Activated T-helper 1 cell treated with anti-CD3 and anti-CD28 coated beads, Interleukin-12 subunit alpha, Interleukin-12 subunit beta, Interleukin-2, Interleukin-4 antibody, amounts not matched to agents 30 ng/mL and 10 ng/mL and 1 ng/mL, durations not matched to agents 14 hours and 24 hours and 36 hours (primary cell): ENCODE data around the gene ZNF780B. TPM values are rescaled to one million over a fixed set of nuclear protein-coding genes. Genes with fewer than 3 reads are reported as not detected.
A peak's percentile ranks its signal among the peaks of the same experiment; 100 is the strongest.
"Not testable (repeated sequence)": the region's sequence is repeated elsewhere in the genome, so short reads cannot be mapped to it uniquely, and the experiment has no call there.

ENCODE experiments used
- DNase-seq: peaks from one replicate; pipeline ENCODE4 v3.0.0; 2021; ENCODE audit warnings: low spot score
- H3K27ac Mint-ChIP-seq: one replicate; pipeline ENCODE4 v1.8.0; 2021; ENCODE audit warnings: mild to moderate bottlenecking, mixed read lengths
- H3K27me3 Mint-ChIP-seq: one replicate; pipeline ENCODE4 v1.8.0; 2022; ENCODE audit warnings: mild to moderate bottlenecking, moderate library complexity, mixed read lengths; ENCODE audit not compliant: insufficient read depth
- H3K36me3 Mint-ChIP-seq: one replicate; pipeline ENCODE4 v1.8.0; 2021; ENCODE audit warnings: low read depth, mixed read lengths
- H3K4me1 Mint-ChIP-seq: one replicate; pipeline ENCODE4 v1.8.0; 2021; ENCODE audit warnings: low read depth, mixed read lengths
- H3K4me3 Mint-ChIP-seq: one replicate; pipeline ENCODE4 v1.8.0; 2021; ENCODE audit warnings: mild to moderate bottlenecking, moderate library complexity, mixed read lengths
- H3K9me3 Mint-ChIP-seq: one replicate; pipeline ENCODE4 v1.8.0; 2021; ENCODE audit warnings: mixed read lengths
- intact Hi-C: fragments of 100-400 bp; cut with micrococcal nuclease; formaldehyde crosslinking; loops from one replicate; pipeline ENCODE4 v1.15.1; 2024
- total RNA-seq: library from RNA; stranded (reverse); gene quantifications from 2 replicates; pipeline ENCODE4 v1.2.3, GENCODE V29; 2022

ZNF780B gene
- total RNA-seq, 1 donor from 2014 or later: 29.0 TPM

GRCh38 chr19:40080289-40080688 lies 24.3 kb upstream of the ZNF780B start:
- H3K27me3 Mint-ChIP-seq: no peaks in the 10 kb centered on the region
- no peak overlapping the region for H3K4me3 Mint-ChIP-seq
- peaks cover 83% of the 10 kb centered on the region for H3K36me3 Mint-ChIP-seq
- intact Hi-C loops: no loop called here
- no peaks in the 10 kb centered on the region for H3K4me1 Mint-ChIP-seq
- H3K9me3 Mint-ChIP-seq: peaks cover 54% of the 10 kb centered on the region
- H3K27ac Mint-ChIP-seq: no peak overlapping the region
- no peak for DNase-seq

GRCh38 chr19:40078377-40078776 lies 22.3 kb upstream of the ZNF780B start:
- intact Hi-C loops: no loop called here
- no peaks in the 10 kb centered on the region for H3K27me3 Mint-ChIP-seq
- no peak for DNase-seq
- H3K4me1 Mint-ChIP-seq: no peaks in the 10 kb centered on the region
- no peak overlapping the region for H3K4me3 Mint-ChIP-seq
- H3K36me3 Mint-ChIP-seq: peaks cover 93% of the 10 kb centered on the region
- no peak overlapping the region for H3K27ac Mint-ChIP-seq
- peaks cover 70% of the 10 kb centered on the region for H3K9me3 Mint-ChIP-seq

DNA sequence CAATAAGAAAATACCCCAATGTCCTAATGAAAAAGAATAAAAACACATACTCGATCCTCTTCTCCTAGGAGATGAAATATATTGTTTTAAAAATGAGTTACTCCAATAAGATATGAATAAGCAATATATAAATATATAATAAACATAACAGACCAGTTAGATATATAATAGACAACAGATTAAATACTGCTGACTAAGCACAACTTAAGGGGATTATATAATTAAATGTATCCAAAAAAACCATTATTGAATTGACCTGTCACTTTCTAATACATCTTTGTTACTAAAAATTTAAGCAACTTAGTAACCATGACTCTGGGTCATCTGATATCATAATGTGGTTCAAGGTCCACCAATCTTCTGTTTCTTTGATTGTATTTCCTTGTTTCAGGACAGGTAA lies 14.0 kb upstream of the ZNF780B start:
- no peak for DNase-seq
- Mint-ChIP-seq H3K27me3 (no peaks in the 10 kb centered on the region), H3K36me3 (peaks cover 32% of the 10 kb centered on the region), H3K27ac (no peak overlapping the region), H3K4me1 (no peaks in the 10 kb centered on the region), H3K4me3 (no peak overlapping the region), H3K9me3 (peaks cover 67% of the 10 kb centered on the region)
- intact Hi-C loops: no loop called here

- no peak overlapping the region for H3K4me3 Mint-ChIP-seq
- peaks cover 56% of the 10 kb centered on the region for H3K9me3 Mint-ChIP-seq
- H3K27me3 Mint-ChIP-seq: peaks cover 14% of the 10 kb centered on the region
- no peak overlapping the region for H3K27ac Mint-ChIP-seq
- peaks cover 20% of the 10 kb centered on the region for H3K4me1 Mint-ChIP-seq
- intact Hi-C loops: no loop called here
- DNase-seq: no peak
- peaks cover 3% of the 10 kb centered on the region for H3K36me3 Mint-ChIP-seq
Measured at GRCh38 chr19:40059624-40060023, 3.6 kb upstream of the ZNF780B start.

GRCh38 chr19:40057166-40057565 lies 1.1 kb upstream of the ZNF780B start:
- Mint-ChIP-seq H3K4me1 (peaks cover 42% of the 10 kb centered on the region), H3K9me3 (peaks cover 52% of the 10 kb centered on the region), H3K27ac (no peak overlapping the region), H3K4me3 (peak overlapping the region; percentile 97), H3K36me3 (peaks cover 17% of the 10 kb centered on the region), H3K27me3 (peaks cover 12% of the 10 kb centered on the region)
- DNase-seq: no peak
- intact Hi-C loops: no loop called here

DNA sequence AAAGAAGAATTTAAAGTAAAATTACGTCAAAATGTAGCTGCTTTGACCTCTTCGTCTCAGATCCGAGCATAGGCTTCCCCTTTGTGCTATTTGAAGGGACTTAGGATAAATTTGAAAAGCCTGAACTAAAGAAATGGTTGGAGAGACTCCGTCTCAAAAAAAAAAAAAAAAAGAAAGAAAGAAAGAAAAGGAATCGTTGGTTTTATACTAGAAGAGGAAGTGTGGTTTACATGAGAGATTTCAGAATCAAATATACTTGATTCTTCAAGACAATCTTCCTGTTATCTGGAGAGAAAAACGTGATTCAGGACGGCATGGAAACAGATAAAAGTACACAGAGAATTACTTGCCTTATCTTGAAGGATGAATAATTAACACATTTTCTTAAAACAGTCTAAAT lies 474 bp upstream of the ZNF780B start:
- Mint-ChIP-seq H3K27ac (peak overlapping the region; percentile 92), H3K36me3 (peaks cover 21% of the 10 kb centered on the region), H3K4me1 (peaks cover 42% of the 10 kb centered on the region), H3K9me3 (peaks cover 49% of the 10 kb centered on the region), H3K27me3 (peaks cover 12% of the 10 kb centered on the region), H3K4me3 (peak overlapping the region; percentile 97)
- intact Hi-C loops: loop anchor here (1.0 kb wide), 3 partner anchors 34 to 210 kb away; partner anchors contain the start of genes FBL and ZNF780A
- no peak for DNase-seq

DNA sequence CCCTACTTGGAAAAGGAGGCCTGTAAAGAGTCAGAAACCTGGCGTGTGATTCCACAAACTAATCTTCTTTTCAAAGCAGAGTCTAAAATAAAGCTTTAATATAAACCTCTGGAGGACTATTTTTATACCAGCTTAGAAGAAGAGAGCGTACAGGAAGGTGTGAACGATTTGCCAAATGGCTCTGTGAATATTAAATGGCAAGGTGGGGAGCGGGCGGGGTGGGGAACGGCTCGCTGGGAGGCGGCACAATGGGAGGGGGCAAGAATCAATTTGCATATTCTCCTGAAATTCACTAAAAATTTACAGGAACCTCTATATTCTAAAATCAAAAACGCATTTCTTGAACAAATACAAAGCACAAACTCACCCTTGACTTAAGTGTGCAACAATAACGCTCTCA lies 982 bp downstream of the ZNF780B start:
- Mint-ChIP-seq H3K27ac (no peak overlapping the region), H3K36me3 (peaks cover 32% of the 10 kb centered on the region), H3K27me3 (peaks cover 12% of the 10 kb centered on the region), H3K9me3 (peaks cover 47% of the 10 kb centered on the region), H3K4me3 (peak overlapping the region; percentile 97), H3K4me1 (peaks cover 42% of the 10 kb centered on the region)
- intact Hi-C loops: no loop called here
- no peak for DNase-seq

GRCh38 chr19:40054632-40055031 lies 1.4 kb downstream of the ZNF780B start:
- intact Hi-C loops: no loop called here
- H3K4me1 Mint-ChIP-seq: peaks cover 42% of the 10 kb centered on the region
- peaks cover 35% of the 10 kb centered on the region for H3K36me3 Mint-ChIP-seq
- H3K4me3 Mint-ChIP-seq: peak overlapping the region; percentile 97
- no peak for DNase-seq
- H3K9me3 Mint-ChIP-seq: peaks cover 43% of the 10 kb centered on the region
- peaks cover 12% of the 10 kb centered on the region for H3K27me3 Mint-ChIP-seq
- no peak overlapping the region for H3K27ac Mint-ChIP-seq

GRCh38 chr19:40053491-40053890 lies 2.5 kb downstream of the ZNF780B start:
- peaks cover 41% of the 10 kb centered on the region for H3K36me3 Mint-ChIP-seq
- intact Hi-C loops: no loop called here
- peak overlapping the region; percentile 29 for H3K4me3 Mint-ChIP-seq
- H3K27me3 Mint-ChIP-seq: peaks cover 3% of the 10 kb centered on the region
- no peak overlapping the region for H3K27ac Mint-ChIP-seq
- H3K4me1 Mint-ChIP-seq: peaks cover 42% of the 10 kb centered on the region
- no peak for DNase-seq
- peaks cover 38% of the 10 kb centered on the region for H3K9me3 Mint-ChIP-seq

DNA sequence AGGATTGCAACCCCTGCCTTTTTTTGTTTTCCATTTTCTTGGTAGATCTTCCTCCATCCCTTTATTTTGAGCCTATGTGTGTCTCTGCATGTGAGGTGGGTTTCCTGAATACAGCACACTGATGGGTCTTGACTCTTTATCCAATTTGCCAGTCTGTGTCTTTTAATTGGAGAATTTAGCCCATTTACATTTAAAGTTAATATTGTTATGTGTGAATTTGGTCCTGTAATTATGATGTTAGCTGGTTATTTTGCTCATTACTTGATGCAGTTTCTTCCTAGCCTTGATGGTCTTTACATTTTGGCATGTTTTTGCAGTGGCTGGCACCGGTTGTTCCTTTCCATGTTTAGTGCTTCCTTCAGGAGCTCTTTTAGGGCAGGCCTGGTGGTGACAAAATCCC lies 14.3 kb downstream of the ZNF780B start:
- H3K27ac Mint-ChIP-seq, H3K4me3 Mint-ChIP-seq, intact Hi-C loops, DNase-seq, H3K4me1 Mint-ChIP-seq, H3K27me3 Mint-ChIP-seq: not testable (repeated sequence)
- peaks cover 45% of the 10 kb centered on the region for H3K9me3 Mint-ChIP-seq
- H3K36me3 Mint-ChIP-seq: peaks cover 37% of the 10 kb centered on the region

- H3K9me3 Mint-ChIP-seq: peaks cover 48% of the 10 kb centered on the region
Measured at GRCh38 chr19:40038047-40038446, 18.0 kb downstream of the ZNF780B start.

GRCh38 chr19:40035996-40036395 lies 20.0 kb downstream of the ZNF780B start:
- intact Hi-C loops: no loop called here
- H3K27ac Mint-ChIP-seq: no peak overlapping the region
- DNase-seq: no peak
- H3K4me1 Mint-ChIP-seq: no peaks in the 10 kb centered on the region
- H3K27me3 Mint-ChIP-seq: no peaks in the 10 kb centered on the region
- H3K9me3 Mint-ChIP-seq: peaks cover 52% of the 10 kb centered on the region
- peaks cover 18% of the 10 kb centered on the region for H3K36me3 Mint-ChIP-seq
- H3K4me3 Mint-ChIP-seq: no peak overlapping the region

More at GRCh38 chr19:40038047-40038446, 18.0 kb downstream of the ZNF780B start:
- H3K4me3 Mint-ChIP-seq, DNase-seq, H3K27ac Mint-ChIP-seq, H3K4me1 Mint-ChIP-seq, intact Hi-C loops, H3K27me3 Mint-ChIP-seq: not testable (repeated sequence)
- peaks cover 18% of the 10 kb centered on the region for H3K36me3 Mint-ChIP-seq

GRCh38 chr19:40033989-40034560 lies 22.0 kb downstream of the ZNF780B start:
- H3K4me3 Mint-ChIP-seq: no peak overlapping the region
- intact Hi-C loops: no loop called here
- H3K27ac Mint-ChIP-seq: no peak overlapping the region
- H3K4me1 Mint-ChIP-seq: no peaks in the 10 kb centered on the region
- H3K9me3 Mint-ChIP-seq: peaks cover 65% of the 10 kb centered on the region
- H3K27me3 Mint-ChIP-seq: no peaks in the 10 kb centered on the region
- DNase-seq: no peak
- H3K36me3 Mint-ChIP-seq: peaks cover 23% of the 10 kb centered on the region

- intact Hi-C loops: no loop called here
- no peak overlapping the region for H3K27ac Mint-ChIP-seq
- DNase-seq: no peak
- H3K36me3 Mint-ChIP-seq: peaks cover 15% of the 10 kb centered on the region
- H3K9me3 Mint-ChIP-seq: peaks cover 81% of the 10 kb centered on the region
- H3K27me3 Mint-ChIP-seq: no peaks in the 10 kb centered on the region
- no peak overlapping the region for H3K4me3 Mint-ChIP-seq
- H3K4me1 Mint-ChIP-seq: no peaks in the 10 kb centered on the region
Measured at GRCh38 chr19:40026597-40026970, 29.4 kb downstream of the ZNF780B start.
